RPMI7951 (cell line): Measurements from ENCODE around the gene SYNE3. TPM values are rescaled to one million over a fixed set of nuclear protein-coding genes. Genes with fewer than 3 reads are reported as not detected.
"Not testable (repeated sequence)": the region's sequence is repeated elsewhere in the genome, so short reads cannot be mapped to it uniquely, and the experiment has no call there.

Source experiments
- DNase-seq: peaks from one replicate; pipeline ENCODE4 v3.0.0-alpha.2; 2012; ENCODE audit warnings: low read depth
- total RNA-seq: library from RNA; depleted of rRNA; stranded (reverse); fragments of >200 nt; shearing (Covaris generic); gene quantifications from 2 replicates; pipeline ENCODE4 v1.2.3, GENCODE V29; 2014

The SYNE3 gene
- total RNA-seq, 1 experiment from 2014 or later = 6.0 TPM

DNA sequence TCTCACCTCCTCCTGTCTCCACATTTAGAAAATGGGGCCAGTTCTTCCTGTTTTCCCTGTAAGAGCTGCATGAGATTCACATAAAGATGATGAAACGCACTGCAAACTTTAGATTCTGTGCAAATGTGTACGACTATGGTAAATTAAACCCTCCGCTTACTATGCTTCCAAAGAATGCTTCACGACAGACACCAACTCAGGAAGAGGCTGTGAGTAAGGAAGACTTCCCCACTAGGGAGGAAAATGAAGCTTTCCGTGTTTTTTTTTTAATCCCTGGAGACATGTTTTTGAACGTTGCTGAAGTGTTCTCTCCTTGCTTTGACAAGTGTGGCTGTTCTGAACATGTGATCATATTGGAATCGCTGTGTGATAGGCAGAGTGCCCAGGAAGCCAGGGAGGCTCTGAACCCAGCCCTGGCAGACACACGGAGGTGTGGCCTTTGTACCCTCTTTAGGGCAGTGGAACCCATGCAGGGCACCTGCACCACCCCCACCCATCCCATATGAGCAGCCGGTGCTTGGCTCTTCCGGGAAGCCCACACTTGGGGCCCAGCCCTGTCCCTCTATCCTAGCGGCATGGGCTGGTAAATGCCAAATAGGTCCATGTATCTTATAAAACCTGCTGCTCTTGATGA lies 7.5 kb upstream of the SYNE3 start:
- no peak for DNase-seq

DNA sequence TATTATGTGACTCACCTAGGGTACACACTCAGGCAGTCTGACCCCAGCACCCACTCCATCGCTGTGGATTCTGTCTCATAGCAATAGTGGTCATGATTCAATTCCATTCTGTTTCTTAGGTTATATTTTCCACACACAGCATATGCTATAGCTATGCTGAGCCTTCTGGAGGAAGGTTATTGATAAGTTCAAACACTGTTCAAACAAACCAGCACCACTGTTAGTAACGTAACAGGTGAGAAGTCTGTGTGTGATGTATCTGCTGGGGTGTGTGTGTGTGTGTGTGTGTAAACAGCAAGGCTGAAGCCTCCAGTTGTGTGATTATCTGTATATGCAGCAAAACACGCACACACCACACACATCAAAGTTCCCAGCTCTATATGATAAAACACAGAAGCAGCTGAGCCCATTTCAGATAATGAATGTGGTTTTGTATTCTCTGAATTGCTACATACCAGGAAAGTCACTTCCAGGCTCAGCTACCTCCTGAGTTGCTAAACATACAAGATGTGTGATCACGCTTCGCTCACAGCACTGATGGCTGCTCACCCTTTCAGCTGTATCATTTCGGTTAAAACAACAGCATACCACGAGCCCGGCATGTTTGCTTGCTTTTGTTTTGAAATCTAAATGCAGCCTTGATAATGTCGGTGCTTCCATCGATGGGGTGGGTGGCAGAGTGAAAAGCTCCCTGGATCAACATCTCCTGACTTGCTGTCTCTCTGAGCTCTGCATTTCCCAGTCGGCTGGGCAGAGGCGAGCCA lies 6.8 kb upstream of the SYNE3 start:
- DNase-seq = no peak

DNA sequence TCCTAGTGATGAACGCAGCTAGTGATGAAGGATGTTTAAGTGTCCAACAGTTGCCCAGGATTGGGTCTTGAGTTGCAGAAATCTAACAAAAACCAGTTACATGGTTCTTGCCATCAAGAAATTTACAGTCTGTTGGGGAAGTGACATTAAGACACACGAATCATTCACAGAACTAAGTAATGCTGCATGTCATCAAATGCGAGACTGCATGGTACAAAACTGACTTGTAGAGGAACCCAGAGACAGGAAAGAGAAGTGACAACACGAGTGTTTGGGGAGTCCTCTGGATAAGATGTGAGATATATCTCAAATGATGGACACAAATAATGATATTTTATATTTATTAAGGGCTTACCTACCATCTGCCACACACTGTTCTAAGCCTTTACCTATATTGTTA lies 6.1 kb upstream of the SYNE3 start:
- no peak for DNase-seq

DNA sequence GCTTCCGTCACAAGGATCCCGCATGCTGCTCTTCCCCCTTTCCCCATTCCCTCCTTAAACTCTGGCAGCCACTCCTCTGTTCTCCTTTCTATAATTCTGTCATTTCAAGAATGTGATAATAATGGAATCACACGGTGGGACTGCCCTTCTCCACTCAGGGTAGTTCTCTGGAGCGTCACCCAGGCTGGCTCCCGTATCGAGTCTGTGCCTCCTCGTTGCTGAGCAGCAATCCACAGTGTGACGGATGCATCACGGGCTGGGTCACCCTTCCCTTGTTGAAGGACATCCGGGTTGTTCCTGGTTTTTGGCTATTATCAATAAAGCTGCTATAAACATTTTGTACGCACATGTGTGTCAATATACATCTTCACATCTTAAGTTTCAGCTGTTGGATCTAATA lies 5.7 kb upstream of the SYNE3 start:
- no peak for DNase-seq

DNA sequence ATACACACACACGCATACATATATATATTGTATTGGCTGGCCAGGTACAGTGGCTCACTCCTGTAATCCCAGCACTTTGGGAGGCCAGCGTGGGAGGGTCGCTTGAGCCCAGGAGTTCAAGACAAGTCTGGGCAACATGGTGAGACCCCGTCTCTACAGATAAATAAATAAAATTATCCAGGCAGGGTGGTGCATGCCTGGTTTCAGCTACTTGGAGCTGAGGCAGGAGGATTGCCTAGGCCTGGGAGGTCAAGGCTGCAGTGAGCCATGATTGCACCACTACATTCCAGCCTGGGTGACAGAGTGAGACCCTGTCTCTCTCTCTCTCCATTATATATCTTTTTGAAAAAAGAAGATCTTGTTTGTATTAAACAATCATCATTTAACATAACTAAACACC lies 4.6 kb upstream of the SYNE3 start:
- no peak for DNase-seq

DNA sequence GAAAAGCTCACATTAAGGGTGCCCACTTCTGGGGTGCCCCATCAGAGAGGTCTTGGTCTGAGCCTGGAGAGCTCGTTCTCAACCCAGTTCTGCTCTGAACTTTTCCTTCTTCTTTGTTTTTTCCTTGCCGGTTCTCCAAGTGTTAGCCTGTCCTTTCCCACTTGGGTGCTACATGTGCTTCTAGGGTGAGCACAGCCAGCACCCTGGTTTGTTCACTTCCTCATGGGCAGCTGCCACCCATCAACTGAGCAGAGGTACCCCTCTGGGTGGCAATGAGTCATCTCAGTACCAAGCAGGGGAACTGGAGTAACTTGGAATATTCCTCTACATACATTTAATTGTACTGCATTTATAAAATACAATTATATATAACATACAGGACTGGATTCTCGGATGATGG lies 3.9 kb upstream of the SYNE3 start:
- no peak for DNase-seq

DNA sequence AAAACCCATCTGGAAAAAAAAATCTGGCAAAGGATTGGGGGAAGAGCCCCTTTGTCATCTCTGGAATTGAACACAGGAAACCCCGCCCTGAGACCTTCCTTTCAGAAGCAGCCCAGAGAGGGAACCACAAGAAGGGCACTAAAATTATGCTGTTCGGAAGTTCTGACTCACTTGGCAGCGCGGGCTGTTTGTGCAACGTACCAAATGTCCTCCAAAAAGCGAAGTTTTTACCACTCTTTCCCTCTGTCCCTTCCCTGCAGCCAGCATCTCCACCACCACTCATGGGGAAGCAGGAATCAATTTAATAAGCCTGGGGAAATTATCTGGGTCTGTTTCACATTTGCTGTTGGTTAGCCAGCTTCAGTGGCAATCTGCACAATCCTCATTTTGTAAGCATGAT lies 3.2 kb upstream of the SYNE3 start:
- DNase-seq = peak; percentile 87

DNA sequence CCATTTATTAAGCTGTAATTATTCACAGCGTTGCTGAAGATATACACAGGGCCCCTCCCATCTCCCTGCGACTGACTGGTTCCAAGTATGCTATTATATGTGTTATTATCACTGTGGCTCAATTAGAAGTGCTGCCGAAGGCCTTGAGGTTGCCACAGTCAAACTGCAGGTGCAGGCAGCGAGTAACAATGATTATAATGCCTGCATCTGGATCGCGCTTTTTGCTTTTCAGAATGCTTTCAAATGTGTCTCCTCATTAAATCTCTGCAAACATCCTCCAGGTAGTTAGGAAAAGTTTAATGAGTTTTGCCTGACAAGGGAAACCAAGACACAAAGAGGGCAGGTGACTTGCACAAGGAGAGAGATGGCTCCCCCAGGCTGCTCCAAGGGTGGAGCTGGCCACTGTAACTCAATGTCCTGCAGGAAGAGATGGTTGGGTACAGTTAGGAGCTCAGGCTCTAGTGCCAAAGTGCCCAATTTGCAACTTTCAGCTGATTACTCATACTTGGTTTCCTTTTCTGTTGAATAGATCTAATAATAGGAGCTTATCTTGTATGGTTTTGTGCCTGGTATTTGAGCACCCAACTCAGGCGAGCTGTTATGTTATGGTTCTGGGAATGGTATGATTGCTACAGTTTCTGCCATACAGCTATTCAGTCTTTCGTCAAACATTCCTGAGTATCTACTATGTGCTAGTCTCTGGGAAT lies 1.7 kb upstream of the SYNE3 start:
- DNase-seq = peak; percentile 33

DNA sequence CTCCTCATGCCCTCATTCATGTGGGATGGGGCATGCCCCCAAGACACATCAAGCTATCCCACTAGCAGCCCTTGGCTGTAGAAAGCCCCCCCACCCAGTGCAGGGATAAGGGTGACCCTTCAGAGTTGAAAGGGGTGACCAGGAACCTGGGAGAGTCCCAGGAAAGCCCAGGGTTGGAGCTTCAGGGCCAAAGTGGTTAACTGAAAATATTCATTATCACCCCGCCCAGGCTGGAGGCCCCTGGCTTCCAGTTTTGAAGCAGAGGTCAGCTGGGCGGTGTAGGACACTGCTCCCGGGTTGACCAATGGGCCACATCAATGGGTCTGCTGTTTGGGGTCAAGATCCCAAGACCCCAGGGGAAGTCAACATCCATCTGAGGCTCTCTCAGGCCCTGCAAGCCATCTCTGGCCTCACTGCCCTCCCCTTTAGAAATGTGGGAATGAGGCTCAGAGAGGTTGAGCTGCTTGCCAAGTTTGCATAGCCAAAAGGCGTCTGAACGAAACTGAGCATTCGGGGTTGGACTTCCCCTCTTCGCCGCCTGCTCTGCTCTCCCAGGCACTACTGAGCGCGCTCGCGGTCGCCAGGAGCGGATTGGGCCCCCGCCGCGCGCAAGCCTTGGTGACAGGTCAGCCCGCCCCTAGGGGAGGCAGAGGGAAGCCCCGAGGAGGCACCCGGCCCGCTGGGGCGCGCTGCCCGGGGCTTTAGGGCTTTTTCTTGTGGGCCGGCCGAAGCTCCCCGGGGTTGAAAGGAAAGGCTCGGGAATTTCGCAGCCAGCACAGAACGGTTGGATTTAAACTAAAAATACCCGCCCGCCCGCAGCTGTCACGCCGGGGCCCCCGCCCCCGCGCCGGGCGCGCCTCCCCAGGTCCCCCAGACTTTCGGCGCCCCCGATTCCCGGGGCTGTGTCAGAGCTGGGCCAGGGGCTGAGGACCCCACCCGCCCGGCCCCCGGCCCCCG lies 576 bp downstream of the SYNE3 start:
- DNase-seq = peak; percentile 69

DNA sequence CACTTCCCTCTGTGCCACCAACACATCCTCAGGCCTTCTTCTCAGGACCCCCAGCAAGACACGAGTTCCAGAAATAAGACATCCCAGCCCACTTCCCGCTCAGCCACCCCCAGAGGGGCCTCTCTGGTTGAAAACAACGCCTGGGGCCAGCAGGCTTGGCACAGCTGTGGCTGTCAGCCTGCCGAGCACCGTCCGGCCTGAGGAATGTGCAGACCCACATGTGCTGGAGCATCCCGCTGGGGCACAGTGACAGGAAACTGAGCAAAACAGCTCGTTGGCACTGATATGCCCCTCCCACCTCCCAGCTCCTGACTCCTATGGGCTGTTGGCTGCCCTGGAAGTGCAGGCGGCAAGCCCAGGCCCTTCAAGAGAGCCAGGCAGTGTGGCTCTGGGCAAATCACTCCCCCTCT lies 1.4 kb downstream of the SYNE3 start:
- DNase-seq = peak; percentile 85

DNA sequence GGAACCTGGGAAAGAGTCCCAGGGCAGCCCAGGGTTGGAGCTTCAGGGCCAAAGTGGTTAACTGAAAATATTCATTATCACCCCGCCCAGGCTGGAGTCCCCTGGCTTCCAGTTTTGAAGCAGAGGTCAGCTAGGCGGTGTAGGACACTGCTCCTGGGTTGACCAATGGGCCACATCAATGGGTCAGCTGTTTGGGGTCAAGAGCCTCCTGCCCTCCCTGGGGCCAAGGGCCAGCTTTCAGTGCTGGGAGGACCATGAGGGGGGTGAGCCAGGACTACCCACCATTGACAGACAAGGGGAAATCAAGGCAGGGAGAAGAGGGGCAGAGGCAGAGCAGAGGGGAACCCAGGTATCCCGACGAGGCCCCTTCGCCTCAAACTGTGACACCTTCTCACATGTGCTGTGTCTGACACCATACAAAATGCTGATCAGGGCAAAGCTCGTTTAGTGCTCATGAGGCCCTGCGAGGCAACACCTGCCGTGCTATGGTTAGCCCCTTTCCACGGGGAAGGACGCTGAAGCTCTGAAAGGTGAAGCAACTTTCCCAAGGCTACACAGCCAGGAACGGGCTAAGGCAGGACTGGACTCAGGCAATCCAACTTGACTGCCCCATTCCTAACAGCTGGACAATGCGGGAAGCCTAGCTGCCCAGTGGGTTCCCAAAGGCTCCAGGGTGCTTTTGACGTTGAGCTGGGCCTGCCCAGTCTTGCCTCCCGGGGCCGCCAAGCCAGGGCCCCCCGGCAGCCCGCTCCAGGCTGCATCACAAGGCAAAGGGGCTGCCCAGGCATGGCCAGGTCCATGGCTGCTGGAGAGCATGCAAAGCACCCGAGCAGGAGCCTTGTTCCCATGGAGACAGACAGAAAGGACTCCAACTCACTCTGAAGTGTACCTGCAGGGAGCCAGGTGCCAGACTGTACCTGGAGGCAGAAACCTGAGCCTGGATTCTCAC lies 2.0 kb downstream of the SYNE3 start:
- no peak for DNase-seq

DNA sequence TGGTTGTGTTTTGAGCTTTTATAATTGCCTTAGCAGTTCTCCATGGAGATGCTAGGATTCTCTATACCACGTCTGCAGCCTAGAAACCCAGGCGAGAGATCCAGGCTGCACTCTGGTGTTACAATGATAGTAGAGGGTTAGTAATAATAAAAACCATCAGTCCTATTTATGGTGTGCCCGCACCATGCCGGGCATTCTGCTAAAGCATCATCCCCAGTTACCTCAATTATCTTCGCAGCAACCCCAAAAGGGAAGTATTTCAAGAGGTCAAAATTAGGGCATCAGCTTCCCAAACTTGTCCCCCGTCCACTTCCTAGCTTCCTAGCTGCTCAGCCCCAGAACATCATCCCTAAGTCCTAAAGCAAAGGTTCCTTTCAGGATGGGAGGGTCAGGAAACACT lies 3.2 kb downstream of the SYNE3 start:
- no peak for DNase-seq

DNA sequence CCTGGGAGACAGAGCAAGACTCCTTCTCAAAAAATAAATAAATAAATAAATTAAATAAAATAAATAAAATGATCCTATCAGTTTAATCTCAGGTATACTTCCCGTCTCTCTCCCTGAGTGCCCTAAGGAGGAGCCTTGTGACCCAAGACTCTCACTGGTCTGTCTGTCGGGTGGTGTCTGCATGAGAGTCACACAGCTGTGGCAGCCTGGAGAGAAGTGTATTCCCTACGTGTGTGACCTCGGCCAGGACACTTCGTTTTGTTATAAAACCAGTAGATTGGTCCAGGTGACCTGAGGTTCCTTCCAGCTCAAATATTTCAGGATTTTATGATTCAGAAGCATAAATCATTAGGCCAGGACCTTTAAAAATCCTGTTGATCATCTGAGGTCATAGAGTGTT lies 4.8 kb downstream of the SYNE3 start:
- DNase-seq = no peak

DNA sequence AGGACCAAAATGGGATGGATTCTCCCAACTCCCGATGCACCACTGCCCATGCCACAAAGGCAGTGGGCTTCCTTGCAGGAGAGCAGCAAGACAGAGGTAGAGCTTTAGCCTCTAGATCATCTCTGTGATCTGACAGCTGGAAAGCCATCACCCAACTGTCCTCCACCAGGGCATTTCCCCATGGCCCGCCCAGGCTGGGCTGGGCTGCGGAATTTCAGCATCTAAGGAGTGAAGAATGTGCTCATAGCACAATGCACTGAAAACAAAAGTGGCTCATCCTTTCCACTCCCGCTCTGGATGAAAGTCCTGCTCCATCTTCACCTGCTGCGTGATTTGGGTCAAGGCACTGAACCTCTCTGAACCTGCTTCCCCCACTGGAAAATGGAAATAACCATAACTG lies 5.6 kb downstream of the SYNE3 start:
- no peak for DNase-seq

DNA sequence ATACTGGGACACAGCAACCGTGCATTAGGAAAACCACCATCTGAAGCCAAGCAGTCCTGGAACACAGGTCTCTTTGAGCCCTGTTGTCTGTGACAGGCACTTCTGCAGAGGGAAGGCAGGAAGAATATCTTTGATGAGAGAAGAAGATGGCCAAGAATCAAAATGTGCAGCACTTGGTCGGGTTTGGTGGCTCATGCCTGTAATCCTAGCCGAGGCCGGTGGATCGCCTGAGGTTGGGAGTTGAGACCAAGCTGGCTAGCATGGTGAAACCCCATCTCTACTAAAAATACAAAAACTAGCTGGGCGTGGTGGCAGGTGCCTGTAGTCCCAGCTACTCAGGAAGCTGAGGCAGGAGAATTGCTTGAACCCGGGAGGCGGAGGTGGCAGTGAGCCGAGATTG lies 6.1 kb downstream of the SYNE3 start:
- not testable (repeated sequence) for DNase-seq

DNA sequence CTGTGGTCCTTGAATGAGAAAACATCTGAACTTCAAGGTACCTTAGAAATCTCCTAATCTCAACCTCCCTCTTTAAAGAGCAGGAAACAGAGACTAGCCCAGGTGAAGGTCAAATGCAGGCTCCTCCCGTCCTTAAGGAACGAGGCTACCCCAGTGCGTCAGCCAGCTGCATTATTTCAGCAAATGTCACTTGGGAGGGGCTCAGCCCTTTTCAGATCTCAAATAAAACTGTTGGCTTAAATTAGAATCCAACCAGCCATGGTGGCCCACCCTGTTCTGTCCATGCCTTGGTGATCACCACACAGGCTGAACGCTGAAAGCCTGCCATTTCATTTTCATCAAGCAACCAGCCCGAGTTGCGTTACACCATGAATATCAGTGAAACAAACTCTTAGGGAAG lies 7.0 kb downstream of the SYNE3 start:
- no peak for DNase-seq

DNA sequence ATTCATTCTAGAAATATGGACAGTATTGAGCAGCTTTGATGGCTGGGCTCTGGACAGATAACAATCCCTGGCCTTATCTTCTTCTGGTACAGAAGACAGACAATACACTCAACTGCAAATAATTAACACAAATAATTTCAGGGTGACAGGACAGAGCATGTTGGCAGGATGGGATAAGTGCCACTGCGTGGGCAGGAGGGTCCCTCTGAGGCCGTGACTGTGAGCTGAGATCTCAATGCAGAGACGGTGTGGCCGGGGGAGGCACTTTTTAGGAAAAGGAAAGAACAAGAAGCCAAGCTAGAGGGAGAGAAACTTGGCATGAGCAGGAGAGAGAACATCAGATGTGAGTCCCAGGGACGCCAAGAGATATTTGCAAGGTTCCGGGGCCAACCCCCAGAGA lies 8.1 kb downstream of the SYNE3 start:
- no peak for DNase-seq

DNA sequence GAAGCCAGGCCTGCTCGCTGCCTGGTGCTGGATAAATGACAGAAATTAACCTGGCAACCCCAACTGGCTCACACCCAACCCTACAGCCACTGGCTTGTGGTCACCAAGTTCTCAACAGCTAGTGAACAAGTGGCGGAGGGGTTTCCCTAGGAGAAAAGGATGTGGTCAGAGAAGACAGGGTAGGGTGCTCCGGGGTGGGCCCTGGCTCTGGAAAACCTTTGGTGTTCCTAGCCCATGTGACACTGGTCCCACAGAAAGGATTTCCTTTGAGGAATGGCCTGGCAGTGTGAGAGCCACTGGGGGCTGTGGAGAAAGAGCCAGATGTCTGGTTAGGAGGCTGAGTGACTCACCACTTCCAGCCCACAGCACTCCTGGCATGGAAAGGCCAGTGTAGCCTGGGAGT lies 8.7 kb downstream of the SYNE3 start:
- DNase-seq = peak; percentile 98

DNA sequence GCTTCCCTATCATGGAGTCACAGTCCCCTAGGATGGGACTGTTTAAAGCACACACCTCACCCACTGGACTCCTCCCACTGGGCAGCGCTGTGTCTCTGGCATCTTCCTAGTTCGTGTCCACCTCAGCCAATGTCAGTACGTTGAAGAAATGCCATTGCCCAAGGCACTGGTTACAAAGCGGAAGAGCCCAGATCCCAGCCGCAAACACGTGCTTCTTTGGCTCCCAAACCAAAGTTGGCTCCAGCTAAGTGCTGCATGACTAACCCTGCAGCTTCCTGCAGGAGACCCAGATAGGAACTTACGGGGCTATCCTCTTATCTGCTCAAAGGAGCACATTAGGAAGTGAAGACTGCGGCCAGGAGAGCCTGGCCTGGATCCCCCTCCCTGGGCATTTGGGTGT lies 9.3 kb downstream of the SYNE3 start:
- peak; percentile 99 for DNase-seq

DNA sequence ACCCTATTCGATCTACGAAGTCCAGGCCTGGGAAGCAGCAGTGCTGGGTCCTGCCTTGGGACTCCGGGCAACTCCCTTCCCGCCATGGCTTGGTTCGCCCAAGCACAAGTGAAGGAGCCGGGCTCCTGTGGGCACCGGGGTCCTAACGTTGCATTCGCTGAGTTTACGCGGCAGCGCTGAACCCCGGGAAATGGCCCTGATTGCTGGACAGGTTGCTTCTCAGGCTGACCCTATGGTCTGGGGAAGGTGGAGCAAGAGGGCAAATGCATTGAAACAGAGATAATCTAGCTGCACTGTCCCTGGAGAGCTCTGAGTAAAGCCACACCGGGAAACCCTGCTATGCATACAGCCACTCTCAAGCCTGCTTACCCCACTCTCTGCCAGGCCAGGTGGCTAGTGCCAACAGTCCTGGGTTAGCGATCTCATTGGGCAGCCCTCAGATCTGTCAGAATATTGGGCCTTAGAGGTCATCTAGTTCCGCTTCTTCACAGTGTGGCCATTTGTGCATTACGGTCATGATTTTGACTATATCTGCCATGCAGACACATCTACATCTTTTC lies 11.3 kb downstream of the SYNE3 start:
- no peak for DNase-seq
